Esophagus squamous epithelium (tissue), 4 donors: Measurements from ENCODE around the gene GPR12.

ENCODE experiments used
- POLR2A ChIP-seq, 4 donors: fragments of 450-650 bp; IDR thresholded peaks; one replicate each; pipeline ENCODE4 v1.6.1; 2017; ENCODE audit warnings: antibody characterized with exemption in 4 of 4, mild to moderate bottlenecking in 4 of 4, moderate library complexity in 3 of 4
- TF ChIP-seq, protein P1 (sequence below), 6 experiments: fragments of 450-650 bp in 4 of 6; fragments of 200-600 bp in 2 of 6; sonication (generic) in 2 of 6; IDR thresholded peaks; one replicate each; pipeline ENCODE4 v1.5.1; 2016 to 2019; ENCODE audit warnings: antibody characterized with exemption in 6 of 6, mild to moderate bottlenecking in 4 of 6, moderate library complexity in 4 of 6

DNA sequence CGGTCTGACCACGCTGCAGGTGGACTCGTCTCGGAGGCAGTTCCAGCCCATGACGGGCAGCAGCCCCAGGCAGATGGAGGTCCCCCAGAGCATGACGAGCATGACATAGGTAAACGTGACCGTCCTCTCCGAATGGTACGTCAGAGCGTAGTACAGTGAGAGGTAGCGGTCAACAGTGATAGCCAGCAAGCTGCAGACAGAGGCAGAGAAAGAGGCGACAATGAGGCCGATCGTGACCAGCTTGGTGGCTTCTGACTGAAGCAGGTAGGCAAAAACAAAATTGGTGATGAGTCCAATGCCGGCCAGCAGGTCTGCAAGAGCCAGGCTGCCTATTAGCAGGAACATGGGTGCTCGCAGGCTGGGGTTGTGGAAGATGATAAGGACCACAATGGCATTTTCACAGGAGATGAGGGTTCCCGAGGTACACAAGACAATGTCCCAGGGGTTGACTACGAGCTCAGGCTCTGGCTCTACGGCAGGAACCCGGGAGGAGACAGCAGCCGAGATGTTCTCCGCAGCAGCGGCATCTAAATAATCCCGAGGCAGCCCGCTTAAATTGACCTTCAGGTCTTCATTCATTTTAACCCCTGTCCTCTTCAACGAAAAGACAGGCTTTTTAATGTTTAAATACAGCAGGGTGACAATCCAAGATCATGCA lies 1.2 kb downstream of the GPR12 start:
- TF ChIP-seq, protein P1, sequence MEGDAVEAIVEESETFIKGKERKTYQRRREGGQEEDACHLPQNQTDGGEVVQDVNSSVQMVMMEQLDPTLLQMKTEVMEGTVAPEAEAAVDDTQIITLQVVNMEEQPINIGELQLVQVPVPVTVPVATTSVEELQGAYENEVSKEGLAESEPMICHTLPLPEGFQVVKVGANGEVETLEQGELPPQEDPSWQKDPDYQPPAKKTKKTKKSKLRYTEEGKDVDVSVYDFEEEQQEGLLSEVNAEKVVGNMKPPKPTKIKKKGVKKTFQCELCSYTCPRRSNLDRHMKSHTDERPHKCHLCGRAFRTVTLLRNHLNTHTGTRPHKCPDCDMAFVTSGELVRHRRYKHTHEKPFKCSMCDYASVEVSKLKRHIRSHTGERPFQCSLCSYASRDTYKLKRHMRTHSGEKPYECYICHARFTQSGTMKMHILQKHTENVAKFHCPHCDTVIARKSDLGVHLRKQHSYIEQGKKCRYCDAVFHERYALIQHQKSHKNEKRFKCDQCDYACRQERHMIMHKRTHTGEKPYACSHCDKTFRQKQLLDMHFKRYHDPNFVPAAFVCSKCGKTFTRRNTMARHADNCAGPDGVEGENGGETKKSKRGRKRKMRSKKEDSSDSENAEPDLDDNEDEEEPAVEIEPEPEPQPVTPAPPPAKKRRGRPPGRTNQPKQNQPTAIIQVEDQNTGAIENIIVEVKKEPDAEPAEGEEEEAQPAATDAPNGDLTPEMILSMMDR (IDR thresholded peaks at IDR 0.05), result no peak
- no peak for TF ChIP-seq POLR2A (IDR thresholded peaks at IDR 0.05)
